GM18517 (cell line): ENCODE measurements around the gene PPP1R26.
"Not testable (repeated sequence)": the region's sequence is repeated elsewhere in the genome, so short reads cannot be mapped to it uniquely, and the experiment has no call there.

Experiments used
- ATAC-seq: cut with Tn5 transposase; IDR thresholded peaks from one replicate; pipeline ENCODE4 v1.9.1; 2021; ENCODE audit warnings: mild to moderate bottlenecking, moderate library complexity; ENCODE audit not compliant: unreplicated experiment

Gene PPP1R26

GRCh38 chr9:135517407-135517822, 37.8 kb downstream of the PPP1R26 start:
- no peak for ATAC-seq

GRCh38 chr9:135519179-135519971, 39.8 kb downstream of the PPP1R26 start:
- no peak for ATAC-seq

GRCh38 chr9:135520916-135521607, 41.5 kb downstream of the PPP1R26 start, which contains the start of gene LCN1:
Gene LCN1 (plus strand): TSS chr9:135521440. CDS start chr9:135521498, 58 bp downstream.
- ATAC-seq, result no peak

- no peak for ATAC-seq
These were observed 42.1 kb downstream of the PPP1R26 start for GRCh38 chr9:135521608-135522095.

- ATAC-seq, result no peak
These were observed 42.7 kb downstream of the PPP1R26 start for GRCh38 chr9:135522137-135522877.

- ATAC-seq, result no peak
These were observed 43.3 kb downstream of the PPP1R26 start for GRCh38 chr9:135522931-135523330.

GRCh38 chr9:135523521-135524129, 44.0 kb downstream of the PPP1R26 start:
- ATAC-seq, result no peak

GRCh38 chr9:135524130-135524861, 44.7 kb downstream of the PPP1R26 start:
- no peak for ATAC-seq

- ATAC-seq, result no peak
These were observed 45.9 kb downstream of the PPP1R26 start for GRCh38 chr9:135525241-135526088.

- ATAC-seq, result no peak
These were observed 46.6 kb downstream of the PPP1R26 start for GRCh38 chr9:135526089-135526729.

GRCh38 chr9:135526730-135527571, 47.4 kb downstream of the PPP1R26 start:
- no peak for ATAC-seq

- ATAC-seq, result not testable (repeated sequence)
These were observed 49.4 kb downstream of the PPP1R26 start for GRCh38 chr9:135528842-135529435.

GRCh38 chr9:135530146-135530545, 50.6 kb downstream of the PPP1R26 start:
- no peak for ATAC-seq

- ATAC-seq, result no peak
These were observed 51.5 kb downstream of the PPP1R26 start for GRCh38 chr9:135531096-135531495.

- no peak for ATAC-seq
These were observed 53.5 kb downstream of the PPP1R26 start for GRCh38 chr9:135533113-135533512.

- no peak for ATAC-seq
These were observed 54.1 kb downstream of the PPP1R26 start for GRCh38 chr9:135533674-135534073.

- ATAC-seq, result not testable (repeated sequence)
These were observed 54.7 kb downstream of the PPP1R26 start for GRCh38 chr9:135534192-135534711.
